Measurements from ENCODE around the gene SPDYE17.
"Not testable (repeated sequence)": the region's sequence is repeated elsewhere in the genome, so short reads cannot be mapped to it uniquely, and the experiment has no call there.

- TF ChIP-seq, protein P1, sequence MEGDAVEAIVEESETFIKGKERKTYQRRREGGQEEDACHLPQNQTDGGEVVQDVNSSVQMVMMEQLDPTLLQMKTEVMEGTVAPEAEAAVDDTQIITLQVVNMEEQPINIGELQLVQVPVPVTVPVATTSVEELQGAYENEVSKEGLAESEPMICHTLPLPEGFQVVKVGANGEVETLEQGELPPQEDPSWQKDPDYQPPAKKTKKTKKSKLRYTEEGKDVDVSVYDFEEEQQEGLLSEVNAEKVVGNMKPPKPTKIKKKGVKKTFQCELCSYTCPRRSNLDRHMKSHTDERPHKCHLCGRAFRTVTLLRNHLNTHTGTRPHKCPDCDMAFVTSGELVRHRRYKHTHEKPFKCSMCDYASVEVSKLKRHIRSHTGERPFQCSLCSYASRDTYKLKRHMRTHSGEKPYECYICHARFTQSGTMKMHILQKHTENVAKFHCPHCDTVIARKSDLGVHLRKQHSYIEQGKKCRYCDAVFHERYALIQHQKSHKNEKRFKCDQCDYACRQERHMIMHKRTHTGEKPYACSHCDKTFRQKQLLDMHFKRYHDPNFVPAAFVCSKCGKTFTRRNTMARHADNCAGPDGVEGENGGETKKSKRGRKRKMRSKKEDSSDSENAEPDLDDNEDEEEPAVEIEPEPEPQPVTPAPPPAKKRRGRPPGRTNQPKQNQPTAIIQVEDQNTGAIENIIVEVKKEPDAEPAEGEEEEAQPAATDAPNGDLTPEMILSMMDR (IDR thresholded peaks at IDR 0.05; ENCODE audit: low read length): not testable (repeated sequence)
- not testable (repeated sequence) for TF ChIP-seq EZH2 (IDR thresholded peaks at IDR 0.05; ENCODE audit: borderline replicate concordance, low read length)
Observed at GRCh38 chr7:76983333-76983732, 48.8 kb downstream of the SPDYE17 start.

All from OCI-LY1 (cell line).